ENCODE results near the gene CDH8.
"Not testable (repeated sequence)": the region's sequence is repeated elsewhere in the genome, so short reads cannot be mapped to it uniquely, and the experiment has no call there.

Gene CDH8

GRCh38 chr16:61763013-61763412, 273.2 kb downstream of the CDH8 start:
- DNase-seq, result no peak

GRCh38 chr16:61730997-61731396, 305.2 kb downstream of the CDH8 start:
- no peak for DNase-seq

DNA sequence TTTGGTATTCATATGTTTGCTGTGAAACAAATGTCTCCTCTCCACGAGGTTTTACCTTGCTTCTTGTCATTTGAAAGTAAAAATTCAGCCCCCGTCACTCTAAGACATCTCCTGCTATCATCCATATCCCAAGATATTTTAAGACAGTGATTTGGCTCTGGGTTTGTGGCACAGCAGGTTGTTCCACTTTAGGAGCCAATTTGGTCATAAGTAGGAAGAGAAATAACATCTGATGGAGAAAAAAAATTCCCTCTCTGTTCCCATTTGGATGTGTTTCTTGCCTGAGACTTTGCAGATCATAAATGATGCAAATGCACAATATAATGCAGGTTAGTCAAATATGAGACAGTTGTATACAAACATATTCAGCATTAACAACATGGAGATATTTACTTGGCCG, 309.5 kb downstream of the CDH8 start:
- DNase-seq, result no peak

DNA sequence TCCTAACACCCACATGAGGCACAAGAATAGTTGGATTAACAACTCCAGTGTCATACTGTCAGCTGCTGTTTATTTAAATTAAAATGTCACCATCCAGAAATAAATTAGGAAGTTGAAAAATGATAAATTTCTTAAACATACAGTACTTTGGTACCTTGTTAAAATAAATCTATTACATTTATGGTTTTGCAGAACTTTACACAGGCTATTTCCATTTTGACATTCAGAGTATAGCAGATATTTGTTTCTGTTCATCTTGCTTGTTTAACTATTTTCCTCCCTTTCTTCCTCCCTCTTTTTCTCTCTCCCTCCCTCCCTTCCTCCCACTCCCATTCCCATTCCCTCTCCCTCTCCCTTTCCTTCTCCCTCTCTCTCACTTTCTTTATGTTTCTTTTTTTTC, 310.1 kb downstream of the CDH8 start:
- no peak for DNase-seq

GRCh38 chr16:61721544-61721943, 314.7 kb downstream of the CDH8 start:
- no peak for DNase-seq

DNA sequence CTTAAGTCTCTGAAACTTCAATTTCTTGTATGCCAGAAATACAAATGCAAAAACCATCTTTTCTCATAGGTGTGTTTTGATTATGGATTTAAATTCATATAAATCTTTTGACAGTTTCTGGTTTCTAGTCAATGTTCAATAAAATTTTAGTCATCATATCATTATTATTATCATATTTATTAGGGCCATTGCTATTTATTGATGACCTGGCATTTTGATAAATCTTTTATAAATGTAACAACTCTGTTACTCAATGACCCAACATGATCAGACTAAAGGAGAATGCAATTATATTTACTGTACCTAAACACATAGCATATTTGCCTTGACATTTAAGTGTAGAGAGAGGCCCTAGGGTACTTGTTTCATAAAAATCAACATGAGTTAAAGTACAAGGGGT, 320.8 kb downstream of the CDH8 start:
- DNase-seq, result no peak

- no peak for DNase-seq
Observed at GRCh38 chr16:61713787-61714186, 322.5 kb downstream of the CDH8 start.

GRCh38 chr16:61699640-61700039, 336.6 kb downstream of the CDH8 start:
- DNase-seq, result not testable (repeated sequence)

GRCh38 chr16:61684541-61684940, 351.7 kb downstream of the CDH8 start:
- no peak for DNase-seq

DNA sequence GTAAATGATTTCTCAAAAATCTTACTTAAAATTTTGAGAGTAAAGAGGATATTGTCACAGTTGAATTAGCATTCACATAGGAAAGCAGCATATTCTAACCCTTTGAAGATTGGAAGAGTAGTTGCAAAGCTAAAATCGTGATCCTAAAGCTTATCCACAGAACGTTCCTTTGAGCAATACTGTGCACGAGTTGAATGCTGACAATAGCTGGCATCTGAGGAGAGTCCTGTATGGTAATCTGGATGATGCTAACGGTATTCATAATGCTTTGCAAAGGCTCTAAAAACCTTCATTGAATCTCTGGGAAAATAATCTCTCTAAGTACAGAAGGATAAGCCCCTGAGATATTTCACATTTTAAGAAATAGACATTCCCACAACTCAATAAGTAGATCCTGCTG, 354.6 kb downstream of the CDH8 start:
- DNase-seq, result no peak

DNA sequence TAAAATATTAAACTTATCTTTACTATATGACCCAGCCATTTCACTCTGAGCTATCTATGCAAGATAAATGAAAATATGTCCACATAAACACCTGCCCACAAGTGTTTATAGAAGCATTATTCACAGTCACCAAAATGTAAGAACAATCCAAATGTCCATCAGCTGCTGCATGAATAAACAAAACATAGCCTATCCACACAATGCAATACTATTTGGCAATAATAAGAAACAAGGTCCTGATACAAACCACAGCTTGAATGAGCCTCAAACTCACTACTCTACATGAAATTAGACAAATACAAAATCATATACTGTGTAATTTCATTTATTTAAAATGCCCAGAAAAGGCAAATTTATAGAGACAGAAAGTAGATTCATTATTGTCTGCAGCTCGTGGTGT, 355.1 kb downstream of the CDH8 start:
- DNase-seq, result no peak

GRCh38 chr16:61678182-61678581, 358.1 kb downstream of the CDH8 start:
- no peak for DNase-seq

DNA sequence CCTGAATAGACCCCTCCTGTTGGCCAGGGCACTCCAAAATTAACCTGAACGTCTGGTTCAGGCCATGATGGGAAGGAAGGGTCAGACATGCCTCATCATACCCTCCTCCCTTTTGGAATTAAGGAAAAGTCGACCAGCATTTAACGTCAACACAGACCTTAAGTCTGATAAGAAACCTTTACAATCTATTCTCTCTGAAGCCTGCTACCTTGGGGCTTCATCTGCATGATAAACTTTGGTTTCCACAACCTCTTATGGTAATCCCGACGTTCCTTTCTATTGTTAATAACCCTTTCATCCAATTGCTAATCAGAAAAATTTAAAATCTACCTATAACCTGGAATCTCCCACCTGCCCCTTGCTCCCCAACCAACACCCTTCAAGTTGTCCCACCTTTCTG, 358.5 kb downstream of the CDH8 start:
- no peak for DNase-seq

GRCh38 chr16:61676740-61677139, 359.5 kb downstream of the CDH8 start:
- DNase-seq, result no peak

- no peak for DNase-seq
Observed at GRCh38 chr16:61671161-61671560, 365.1 kb downstream of the CDH8 start.

- no peak for DNase-seq
Observed at GRCh38 chr16:61665512-61665911, 370.7 kb downstream of the CDH8 start.

DNA sequence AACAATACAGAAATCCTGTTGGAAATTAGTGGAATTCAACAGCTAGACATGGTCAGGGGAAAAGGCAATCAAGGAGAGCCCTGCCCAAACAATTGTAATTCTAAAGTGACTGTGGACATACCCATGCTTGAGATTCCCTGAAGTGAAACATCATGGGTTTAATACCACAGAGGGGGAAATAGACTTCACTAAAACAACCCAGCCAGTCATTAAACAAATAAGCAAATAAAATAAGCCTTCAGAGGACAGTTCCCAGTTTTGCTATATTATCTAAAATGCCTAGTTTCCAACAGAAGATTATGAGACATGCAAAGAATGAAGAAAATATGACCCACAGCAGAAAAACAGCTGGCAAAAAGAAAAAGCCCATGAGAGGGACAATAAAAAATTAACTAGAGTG, 376.3 kb downstream of the CDH8 start:
- DNase-seq, result no peak

DNA sequence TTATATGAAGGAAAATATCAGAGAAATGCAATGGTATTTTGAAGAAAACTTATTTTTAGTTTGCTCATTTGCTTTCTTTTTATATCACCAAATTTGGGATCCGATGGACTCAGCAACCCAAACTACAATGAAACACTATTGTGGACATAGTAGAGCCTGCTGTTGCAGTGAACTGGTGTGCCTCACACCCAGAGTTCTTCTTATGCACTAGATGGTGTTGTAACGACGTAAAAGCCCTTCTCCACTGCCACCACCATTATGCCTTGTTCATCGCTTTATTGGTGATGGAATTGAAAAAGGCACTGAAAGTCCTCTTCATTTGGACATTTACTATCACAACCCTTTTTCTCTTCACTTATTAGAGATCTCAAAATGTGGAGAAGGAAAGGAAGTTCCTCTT, 381.3 kb downstream of the CDH8 start:
- DNase-seq, result no peak

DNA sequence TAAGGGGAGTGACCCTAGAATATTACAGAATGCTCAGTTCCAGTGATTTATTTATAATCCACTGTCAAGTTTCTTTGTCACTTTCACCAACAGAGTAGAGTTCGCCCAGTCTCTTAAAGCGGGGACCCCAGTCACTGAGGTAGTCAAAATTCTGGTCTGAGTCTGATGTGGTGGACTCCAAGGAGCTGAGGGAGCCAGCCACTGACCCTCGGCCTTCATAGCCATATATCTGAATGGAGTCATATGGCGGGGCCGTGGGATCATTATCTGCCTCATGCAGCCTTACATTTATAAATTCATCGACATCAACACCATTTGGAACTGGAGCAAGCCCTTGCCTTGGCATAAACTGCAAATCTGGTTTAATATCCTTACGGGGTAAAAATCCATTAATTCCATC, 382.7 kb downstream of the CDH8 start:
- DNase-seq, result no peak

GRCh38 chr16:61645561-61645960, 390.7 kb downstream of the CDH8 start:
- no peak for DNase-seq

DNA sequence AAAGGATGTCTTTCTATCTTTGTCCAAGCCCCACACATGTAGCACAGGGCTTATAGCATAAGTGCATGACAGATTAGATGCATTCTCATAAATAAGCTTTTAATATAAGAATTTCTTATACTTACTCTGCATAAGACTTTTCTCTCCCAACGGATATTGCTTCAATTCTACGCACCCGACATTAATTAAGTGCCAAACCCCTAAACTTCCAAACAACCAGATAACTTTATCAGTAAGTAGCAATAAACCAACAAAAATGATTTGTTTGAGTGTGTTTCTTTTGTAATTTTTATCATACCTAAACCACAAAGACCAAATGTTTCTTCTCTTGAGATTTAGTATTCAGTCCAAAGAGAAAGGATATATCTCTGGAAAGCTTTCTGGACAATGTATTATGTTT, 391.5 kb downstream of the CDH8 start:
- DNase-seq, result no peak

GRCh38 chr16:61617219-61617783, 418.9 kb downstream of the CDH8 start:
- no peak for DNase-seq

DNA sequence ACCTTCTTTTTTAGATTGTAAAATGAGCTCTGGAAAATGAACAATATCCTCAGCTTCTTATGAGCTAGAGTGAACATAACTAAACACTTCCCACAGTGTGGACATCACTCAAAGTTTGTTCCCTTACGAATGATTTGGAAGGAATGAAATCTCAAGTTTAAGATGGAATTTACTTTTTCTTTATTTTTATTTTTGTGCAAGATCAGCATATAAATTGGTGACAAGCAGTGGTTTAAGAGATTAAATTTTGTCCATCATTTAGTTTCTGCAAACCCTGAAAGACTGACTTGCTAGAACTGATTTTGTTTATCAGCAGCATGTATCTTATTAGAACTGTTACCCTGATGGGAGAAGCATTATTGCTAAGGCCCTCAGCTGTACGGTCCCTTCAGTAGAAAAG, 420.1 kb downstream of the CDH8 start:
- DNase-seq, result no peak

DNA sequence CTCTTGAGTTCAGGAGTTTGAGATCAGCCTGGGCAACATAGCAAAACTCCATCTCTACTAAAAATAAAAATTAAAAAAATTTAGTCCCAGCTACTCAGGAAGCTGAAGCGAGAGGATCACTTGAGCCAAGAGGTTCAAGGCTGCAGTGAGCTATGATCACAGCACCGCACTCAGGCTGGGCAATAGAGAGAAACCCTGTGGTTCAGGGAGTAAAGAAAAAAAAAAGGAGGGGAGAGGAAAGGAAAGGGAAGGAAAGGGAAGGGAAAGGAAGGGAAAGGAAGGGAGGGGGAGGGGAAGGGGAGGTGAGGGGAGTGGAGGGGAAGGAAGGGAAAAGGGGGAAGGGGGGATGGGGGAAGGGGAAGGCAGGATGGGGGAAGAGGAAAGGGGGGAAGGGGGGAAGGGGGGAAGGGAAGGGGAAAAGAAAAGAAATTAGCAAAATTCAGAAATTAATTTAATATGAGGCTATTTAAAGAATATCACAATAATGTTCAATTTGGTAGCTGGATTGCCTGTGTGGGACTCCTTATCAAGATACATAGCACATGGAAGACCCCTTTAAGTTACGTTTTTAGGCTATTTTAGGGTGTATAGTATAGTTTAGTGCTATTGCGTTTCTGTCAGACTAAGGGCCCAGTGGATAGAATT, 424.3 kb downstream of the CDH8 start:
- no peak for DNase-seq

GRCh38 chr16:61606581-61606980, 429.7 kb downstream of the CDH8 start:
- no peak for DNase-seq
